ENCODE measurements around the gene TBC1D5. TPM values are rescaled to one million over a fixed set of nuclear protein-coding genes. Genes with fewer than 3 reads are reported as not detected.

Gene TBC1D5
- total and polyA plus RNA-seq, 2 of the 4 experiments (the other 2 are of a cell fraction), result 16.4 to 57.0 TPM

DNA sequence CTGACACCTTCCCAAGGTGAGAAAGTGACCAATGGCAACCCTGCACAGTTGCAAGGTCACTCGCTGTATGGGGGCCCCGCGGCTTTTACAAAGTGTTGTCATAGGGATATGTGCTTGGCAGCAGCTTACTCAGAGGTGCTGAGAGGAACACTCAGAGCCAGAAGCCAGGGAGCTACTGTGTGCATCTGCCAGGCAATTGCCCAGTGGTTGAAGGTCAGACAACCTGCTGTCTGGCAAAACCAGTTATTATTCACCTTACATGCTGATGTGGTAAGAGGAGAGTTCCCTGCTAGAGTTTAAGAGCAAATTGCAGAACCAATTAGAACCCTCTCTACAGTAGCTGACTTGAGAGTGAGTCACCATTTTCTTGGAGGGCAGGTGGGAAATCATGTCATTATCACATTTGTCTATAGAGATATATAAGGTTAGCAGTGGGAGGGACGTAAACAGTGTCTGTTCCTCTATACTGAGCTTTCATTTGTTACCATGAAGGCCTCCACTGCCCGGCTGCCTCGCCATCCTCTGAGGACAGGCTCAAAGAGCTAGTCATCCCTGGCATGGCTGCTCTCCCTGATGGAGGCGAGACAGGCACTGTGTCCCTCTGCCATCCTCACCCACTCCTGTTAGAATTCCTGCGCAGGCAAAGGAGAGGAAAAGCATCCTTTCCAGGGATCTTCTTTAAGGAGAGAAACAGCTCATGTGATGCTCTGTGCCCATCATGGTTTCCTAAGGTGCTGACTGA lies 583.3 kb downstream of the TBC1D5 start:
- Histone ChIP-seq H3K14ac (replicated peaks; ENCODE audit: low read depth, low read length) (no peak overlapping the region), H3K23ac (ENCODE audit: low read depth, low read length) (no peak overlapping the region), H3K4me1 (ENCODE audit: control insufficient read depth, insufficient read depth, low read length) (0 out of 2 replicates have a peak, but pooled peaks cover 5% of the 10 kb centered on the region), H2AFZ (replicated peaks; ENCODE audit: low read length, poor library complexity) (no peak overlapping the region), H3K9ac (ENCODE audit: low read depth, low read length) (no peak overlapping the region), H3K4ac (ENCODE audit: low read depth, low read length) (no peak overlapping the region), H3K18ac (ENCODE audit: low read depth, low read length) (no peak overlapping the region), H2BK120ac (ENCODE audit: low read depth, low read length) (no peak overlapping the region), H2BK5ac (ENCODE audit: low read depth, low read length, poor library complexity, severe bottlenecking) (no peak overlapping the region), H4K8ac (ENCODE audit: low read depth in 2 of 2, low read length in 2 of 2) (no peak overlapping the region), H3K9me3 (ENCODE audit: control insufficient read depth, insufficient read depth, low read length) (no peaks in the 10 kb centered on the region), H3K56ac (ENCODE audit: extremely low read depth, insufficient read depth, low read length) (no peak overlapping the region), H2AK9ac (replicated peaks; ENCODE audit: low read depth, low read length, poor library complexity) (no peak overlapping the region), H4K5ac (ENCODE audit: low read depth, low read length) (no peak overlapping the region), H3K27me3 (ENCODE audit: control insufficient read depth, insufficient read depth, low read length) (no peaks in the 10 kb centered on the region), H2BK15ac (ENCODE audit: low read depth, low read length) (no peak overlapping the region), H4K91ac (ENCODE audit: insufficient read depth, low read depth, low read length) (no peak overlapping the region), H3K27ac (ENCODE audit: insufficient read depth, low read length) (no peak overlapping the region), H2BK20ac (ENCODE audit: low read depth, low read length) (no peak overlapping the region), H3K36me3 (ENCODE audit: control insufficient read depth, insufficient read depth, low read length) (peaks cover 4% of the 10 kb centered on the region), H3K79me1 (ENCODE audit: low read depth in 1 of 2, low read length in 2 of 2) (no peaks in the 10 kb centered on the region), H2AK5ac (ENCODE audit: low read depth, low read length) (no peak overlapping the region), H3K9me1 (ENCODE audit: insufficient read depth, low read length) (peaks cover 10% of the 10 kb centered on the region), H3K4me2 (ENCODE audit: low read depth, low read length) (no peak overlapping the region), H3K4me3 (ENCODE audit: insufficient read depth, low read depth, low read length) (no peak overlapping the region), H4K20me1 (ENCODE audit: insufficient read depth, low read length) (0 out of 2 replicates have a peak, but pooled peaks cover 2% of the 10 kb centered on the region)
- BruUV-seq (replicated peaks), result no TSS peak
- in situ Hi-C loops (cut with MboI; ENCODE audit: low sequenced_read_pairs), result no loop called here
- WGBS, 2 experiments (ENCODE audit: extremely low coverage in 2 of 2, insufficient read length in 1 of 2), result 95% methylated on average over 4 of the region's 8 CpGs; no CpG with 5 or more reads in 1 of the 2 experiments
- ChIA-PET POLR2A (ENCODE audit: unreplicated experiment) (no interaction called here), CTCF (no interaction called here)
- intact Hi-C loops (cut with micrococcal nuclease), result no loop called here
- TF ChIP-seq, protein P1, sequence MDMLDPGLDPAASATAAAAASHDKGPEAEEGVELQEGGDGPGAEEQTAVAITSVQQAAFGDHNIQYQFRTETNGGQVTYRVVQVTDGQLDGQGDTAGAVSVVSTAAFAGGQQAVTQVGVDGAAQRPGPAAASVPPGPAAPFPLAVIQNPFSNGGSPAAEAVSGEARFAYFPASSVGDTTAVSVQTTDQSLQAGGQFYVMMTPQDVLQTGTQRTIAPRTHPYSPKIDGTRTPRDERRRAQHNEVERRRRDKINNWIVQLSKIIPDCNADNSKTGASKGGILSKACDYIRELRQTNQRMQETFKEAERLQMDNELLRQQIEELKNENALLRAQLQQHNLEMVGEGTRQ (IDR thresholded peaks at IDR 0.05; ENCODE audit: low read depth, low read length), result no peak
- TF ChIP-seq BHLHE40 (IDR thresholded peaks at IDR 0.05; ENCODE audit: low read depth, low read length), result no peak
- TF ChIP-seq MXI1 (IDR thresholded peaks at IDR 0.05; ENCODE audit: borderline replicate concordance, low read depth, low read length), result no peak
- TF ChIP-seq MAZ (IDR thresholded peaks at IDR 0.05; ENCODE audit: borderline replicate concordance, low read depth, low read length), result no peak
- no peak for TF ChIP-seq CHD1 (IDR thresholded peaks at IDR 0.05; ENCODE audit: low read depth, low read length)
- TF ChIP-seq MAFK (IDR thresholded peaks at IDR 0.05; ENCODE audit: low read depth, low read length), result no peak
- TF ChIP-seq, protein P2, sequence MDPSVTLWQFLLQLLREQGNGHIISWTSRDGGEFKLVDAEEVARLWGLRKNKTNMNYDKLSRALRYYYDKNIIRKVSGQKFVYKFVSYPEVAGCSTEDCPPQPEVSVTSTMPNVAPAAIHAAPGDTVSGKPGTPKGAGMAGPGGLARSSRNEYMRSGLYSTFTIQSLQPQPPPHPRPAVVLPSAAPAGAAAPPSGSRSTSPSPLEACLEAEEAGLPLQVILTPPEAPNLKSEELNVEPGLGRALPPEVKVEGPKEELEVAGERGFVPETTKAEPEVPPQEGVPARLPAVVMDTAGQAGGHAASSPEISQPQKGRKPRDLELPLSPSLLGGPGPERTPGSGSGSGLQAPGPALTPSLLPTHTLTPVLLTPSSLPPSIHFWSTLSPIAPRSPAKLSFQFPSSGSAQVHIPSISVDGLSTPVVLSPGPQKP (IDR thresholded peaks at IDR 0.05; ENCODE audit: borderline replicate concordance, low read depth, low read length), result no peak
- TF ChIP-seq SMC3 (IDR thresholded peaks at IDR 0.05; ENCODE audit: low read depth, low read length), result no peak
- dilution Hi-C loops (cut with HindIII; ENCODE audit: low sequenced_read_pairs, unreplicated experiment), result no loop called here
- ATAC-seq (ENCODE audit: low read depth), result no peak
- DNase-seq, result peak; percentile 12

Measured in IMR-90 (cell line).